Nephron (organoid): ENCODE results near the gene THSD4.

ENCODE experiments used
- H3K27ac Mint-ChIP-seq, 3 experiments: 2 replicates each; pipeline ENCODE4 v1.8.0; 2020; ENCODE audit warnings: mixed read lengths in 3 of 3, mild to moderate bottlenecking in 2 of 3, moderate library complexity in 1 of 3
- H3K27me3 Mint-ChIP-seq: 2 replicates; pipeline ENCODE4 v1.8.0; 2021; ENCODE audit warnings: low read depth, mild to moderate bottlenecking, moderate library complexity, mixed read lengths
- H3K36me3 Mint-ChIP-seq: 2 replicates; pipeline ENCODE4 v1.8.0; 2020; ENCODE audit warnings: low read depth, mixed read lengths
- H3K4me1 Mint-ChIP-seq: 2 replicates; pipeline ENCODE4 v1.8.0; 2020; ENCODE audit warnings: mixed read lengths
- H3K4me3 Mint-ChIP-seq, 3 experiments: 2 replicates each; pipeline ENCODE4 v1.8.0; 2020; ENCODE audit warnings: mild to moderate bottlenecking in 3 of 3, mixed read lengths in 3 of 3, moderate library complexity in 2 of 3
- H3K9me3 Mint-ChIP-seq: 2 replicates; pipeline ENCODE4 v1.8.0; 2020; ENCODE audit warnings: mixed read lengths
- TF ChIP-seq, protein P1 (sequence below), 3 experiments: fragments of 200-600 bp; sonication (generic); IDR thresholded peaks; one replicate each; pipeline ENCODE4 v1.5.0; 2021; ENCODE audit warnings: antibody characterized with exemption in 3 of 3; ENCODE audit not compliant: unreplicated experiment in 3 of 3

THSD4 gene

GRCh38 chr15:71112429-71112828, 2.8 kb upstream of the THSD4 start:
- H3K4me1 Mint-ChIP-seq = peaks cover 12% of the 10 kb centered on the region
- H3K36me3 Mint-ChIP-seq = no peaks in the 10 kb centered on the region
- no peak overlapping the region for H3K27ac Mint-ChIP-seq
- peak overlapping the region in 1 of 3 experiments; percentile 37 for H3K4me3 Mint-ChIP-seq
- TF ChIP-seq, protein P1, sequence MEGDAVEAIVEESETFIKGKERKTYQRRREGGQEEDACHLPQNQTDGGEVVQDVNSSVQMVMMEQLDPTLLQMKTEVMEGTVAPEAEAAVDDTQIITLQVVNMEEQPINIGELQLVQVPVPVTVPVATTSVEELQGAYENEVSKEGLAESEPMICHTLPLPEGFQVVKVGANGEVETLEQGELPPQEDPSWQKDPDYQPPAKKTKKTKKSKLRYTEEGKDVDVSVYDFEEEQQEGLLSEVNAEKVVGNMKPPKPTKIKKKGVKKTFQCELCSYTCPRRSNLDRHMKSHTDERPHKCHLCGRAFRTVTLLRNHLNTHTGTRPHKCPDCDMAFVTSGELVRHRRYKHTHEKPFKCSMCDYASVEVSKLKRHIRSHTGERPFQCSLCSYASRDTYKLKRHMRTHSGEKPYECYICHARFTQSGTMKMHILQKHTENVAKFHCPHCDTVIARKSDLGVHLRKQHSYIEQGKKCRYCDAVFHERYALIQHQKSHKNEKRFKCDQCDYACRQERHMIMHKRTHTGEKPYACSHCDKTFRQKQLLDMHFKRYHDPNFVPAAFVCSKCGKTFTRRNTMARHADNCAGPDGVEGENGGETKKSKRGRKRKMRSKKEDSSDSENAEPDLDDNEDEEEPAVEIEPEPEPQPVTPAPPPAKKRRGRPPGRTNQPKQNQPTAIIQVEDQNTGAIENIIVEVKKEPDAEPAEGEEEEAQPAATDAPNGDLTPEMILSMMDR (IDR thresholded peaks at IDR 0.05; ENCODE audit: unreplicated experiment in 3 of 3) = no peak
- H3K9me3 Mint-ChIP-seq = no peaks in the 10 kb centered on the region
- H3K27me3 Mint-ChIP-seq = peaks cover 48% of the 10 kb centered on the region

DNA sequence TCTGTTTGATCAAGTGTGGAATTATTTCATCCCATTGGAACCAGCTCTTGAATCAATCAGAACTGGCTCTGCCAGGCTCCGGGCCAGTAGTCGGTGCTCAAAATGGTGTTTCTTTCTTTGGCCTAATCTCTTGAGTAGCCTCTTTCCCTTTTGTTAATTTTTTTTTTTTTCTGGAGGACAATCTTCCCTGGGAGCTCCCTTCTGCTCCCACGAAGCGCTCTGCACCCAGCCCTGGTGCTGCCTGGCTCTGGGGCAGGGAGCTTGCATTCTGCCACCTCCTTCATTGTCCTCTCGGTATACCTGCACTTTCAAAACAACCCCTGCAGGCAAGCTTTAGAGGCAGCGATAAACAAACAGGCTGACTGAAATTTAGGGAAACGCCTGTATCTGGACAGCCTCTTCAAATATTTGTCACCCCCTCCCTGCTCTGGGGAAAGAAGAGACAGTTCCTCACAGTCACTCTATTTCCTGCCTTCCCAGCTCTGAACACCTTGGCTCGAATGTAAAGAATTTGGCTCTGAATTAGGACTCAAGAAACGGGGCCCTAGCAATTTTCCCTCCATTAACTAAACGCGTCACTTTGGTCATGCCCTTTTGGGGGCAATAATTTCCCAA, 1.1 kb upstream of the THSD4 start:
- peak overlapping the region; percentile 76 to 78 (median 77) for H3K4me3 Mint-ChIP-seq
- peaks cover 65% of the 10 kb centered on the region for H3K27me3 Mint-ChIP-seq
- H3K36me3 Mint-ChIP-seq = no peaks in the 10 kb centered on the region

GRCh38 chr15:71115567-71116351, 488 bp downstream of the THSD4 start:
- TF ChIP-seq, protein P1 (IDR thresholded peaks at IDR 0.05; ENCODE audit: unreplicated experiment in 3 of 3) = no peak
- Mint-ChIP-seq H3K4me3 (peak overlapping the region; percentile 79 to 90 (median 88)), H3K9me3 (no peaks in the 10 kb centered on the region), H3K4me1 (peaks cover 26% of the 10 kb centered on the region), H3K36me3 (no peaks in the 10 kb centered on the region), H3K27ac (peak overlapping the region; percentile 52 to 61 (median 60)), H3K27me3 (peaks cover 69% of the 10 kb centered on the region)

More for the DNA sequence above, 1.1 kb upstream of the THSD4 start:
- TF ChIP-seq, protein P1 (IDR thresholded peaks at IDR 0.05; ENCODE audit: unreplicated experiment in 3 of 3) = no peak
- Mint-ChIP-seq H3K9me3 (no peaks in the 10 kb centered on the region), H3K27ac (no peak overlapping the region), H3K4me1 (peaks cover 26% of the 10 kb centered on the region)

DNA sequence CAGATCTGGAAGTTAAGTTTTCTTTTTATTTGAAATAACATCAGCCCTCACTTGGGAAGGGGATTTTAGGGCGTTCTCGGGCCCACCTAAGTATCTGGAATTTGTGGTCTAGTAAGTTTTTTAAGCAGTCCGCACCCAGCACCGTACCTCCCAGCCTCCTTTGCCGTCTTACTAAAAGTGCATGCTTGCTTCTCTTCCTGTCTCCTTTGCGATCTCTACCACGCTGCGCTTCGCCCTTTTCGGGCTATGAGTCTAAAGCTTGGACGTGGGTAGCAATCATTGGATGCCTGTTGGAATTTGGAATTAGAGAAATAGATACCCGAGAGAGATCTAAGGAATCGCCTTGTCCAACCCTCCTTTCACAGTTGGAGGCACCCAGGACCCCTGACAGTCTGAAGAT, 1.1 kb downstream of the THSD4 start:
- Mint-ChIP-seq H3K4me3 (peak overlapping the region; percentile 79 to 90 (median 88)), H3K27ac (peak overlapping the region; percentile 52 to 61 (median 60)), H3K27me3 (peaks cover 64% of the 10 kb centered on the region), H3K4me1 (peaks cover 26% of the 10 kb centered on the region), H3K36me3 (no peaks in the 10 kb centered on the region), H3K9me3 (no peaks in the 10 kb centered on the region)
- TF ChIP-seq, protein P1 (IDR thresholded peaks at IDR 0.05; ENCODE audit: unreplicated experiment in 3 of 3) = no peak

DNA sequence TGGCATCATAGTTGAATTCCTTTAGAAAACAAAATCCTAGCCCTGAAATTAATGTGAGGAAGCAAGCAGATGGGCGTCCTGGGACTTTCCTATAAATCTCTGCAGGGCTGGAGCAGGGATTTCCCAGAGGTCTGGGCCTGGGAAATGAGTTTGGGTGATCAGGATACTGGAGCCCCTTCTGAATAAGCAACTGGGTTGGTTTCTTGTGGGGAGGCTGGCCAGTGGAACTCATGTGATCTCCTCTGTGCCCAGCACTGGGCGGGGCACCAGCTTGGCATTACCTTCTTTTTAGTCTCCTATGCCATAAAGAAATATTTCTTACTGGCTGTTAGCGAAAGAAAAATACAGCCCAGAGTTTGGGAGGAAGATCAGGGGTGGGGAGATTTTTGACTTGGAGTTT, 1.7 kb downstream of the THSD4 start:
- Mint-ChIP-seq H3K4me1 (peaks cover 32% of the 10 kb centered on the region), H3K9me3 (no peaks in the 10 kb centered on the region), H3K27me3 (peaks cover 66% of the 10 kb centered on the region), H3K27ac (peak overlapping the region in 1 of 3 experiments; percentile 60), H3K4me3 (peak overlapping the region; percentile 79 to 90 (median 88)), H3K36me3 (no peaks in the 10 kb centered on the region)
- TF ChIP-seq, protein P1 (IDR thresholded peaks at IDR 0.05; ENCODE audit: unreplicated experiment in 3 of 3) = no peak
